RWPE1 (cell line): ENCODE data around the gene SRSF10.
A peak's percentile ranks its signal among the peaks of the same experiment; 100 is the strongest.
"Not testable (repeated sequence)": the region's sequence is repeated elsewhere in the genome, so short reads cannot be mapped to it uniquely, and the experiment has no call there.

ENCODE experiments used
- CTCF ChIA-PET: fragments of 350-600 bp; sonication (Branson Sonifier 250); formaldehyde crosslinking; extraction: SDS; loops from one replicate; lab custom pipeline; 2021; lab: Yijun Ruan, JAX
- POLR2A ChIA-PET: fragments of 400-600 bp; formaldehyde crosslinking; extraction: SDS; loops from one replicate; lab custom pipeline; 2020; ENCODE audit warnings: antibody characterized with exemption; ENCODE audit not compliant: low non-redundant PET; lab: Yijun Ruan, JAX
- DNase-seq: peaks from one replicate; pipeline ENCODE4 v3.0.0; 2012; ENCODE audit warnings: low spot score
- H3K27ac ChIP-seq: fragments of 450-650 bp; 2 replicates; pipeline ENCODE4 v1.5.1; 2017
- TF ChIP-seq, protein P1 (sequence below): fragments of 450-650 bp; conservative IDR thresholded peaks from 2 replicates; pipeline ENCODE4 v1.5.1; 2017; ENCODE audit warnings: low read depth, mild to moderate bottlenecking

The SRSF10 gene

DNA sequence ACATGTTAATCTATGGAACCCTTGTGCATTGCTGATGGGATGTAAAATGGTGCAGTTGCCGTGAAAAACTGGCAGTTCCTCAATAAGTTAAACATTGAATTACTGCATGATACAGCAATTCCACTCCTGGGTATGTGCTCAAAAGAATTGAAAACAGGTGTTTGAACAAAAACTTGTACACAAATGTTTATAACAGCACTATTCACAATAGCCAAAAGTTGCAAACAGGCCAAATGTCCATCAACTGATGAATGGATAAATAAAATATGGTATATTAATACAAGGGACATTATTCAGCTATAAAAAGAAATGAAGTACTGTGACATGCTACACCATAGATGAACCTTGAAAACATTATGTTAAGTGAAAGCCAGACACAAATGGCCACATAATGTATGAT, 17.7 kb upstream of the SRSF10 start:
- no peak for DNase-seq
- H3K27ac ChIP-seq: no peak overlapping the region
- TF ChIP-seq, protein P1, sequence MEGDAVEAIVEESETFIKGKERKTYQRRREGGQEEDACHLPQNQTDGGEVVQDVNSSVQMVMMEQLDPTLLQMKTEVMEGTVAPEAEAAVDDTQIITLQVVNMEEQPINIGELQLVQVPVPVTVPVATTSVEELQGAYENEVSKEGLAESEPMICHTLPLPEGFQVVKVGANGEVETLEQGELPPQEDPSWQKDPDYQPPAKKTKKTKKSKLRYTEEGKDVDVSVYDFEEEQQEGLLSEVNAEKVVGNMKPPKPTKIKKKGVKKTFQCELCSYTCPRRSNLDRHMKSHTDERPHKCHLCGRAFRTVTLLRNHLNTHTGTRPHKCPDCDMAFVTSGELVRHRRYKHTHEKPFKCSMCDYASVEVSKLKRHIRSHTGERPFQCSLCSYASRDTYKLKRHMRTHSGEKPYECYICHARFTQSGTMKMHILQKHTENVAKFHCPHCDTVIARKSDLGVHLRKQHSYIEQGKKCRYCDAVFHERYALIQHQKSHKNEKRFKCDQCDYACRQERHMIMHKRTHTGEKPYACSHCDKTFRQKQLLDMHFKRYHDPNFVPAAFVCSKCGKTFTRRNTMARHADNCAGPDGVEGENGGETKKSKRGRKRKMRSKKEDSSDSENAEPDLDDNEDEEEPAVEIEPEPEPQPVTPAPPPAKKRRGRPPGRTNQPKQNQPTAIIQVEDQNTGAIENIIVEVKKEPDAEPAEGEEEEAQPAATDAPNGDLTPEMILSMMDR: no peak
- CTCF ChIA-PET: no interaction called here
- POLR2A ChIA-PET: no interaction called here

DNA sequence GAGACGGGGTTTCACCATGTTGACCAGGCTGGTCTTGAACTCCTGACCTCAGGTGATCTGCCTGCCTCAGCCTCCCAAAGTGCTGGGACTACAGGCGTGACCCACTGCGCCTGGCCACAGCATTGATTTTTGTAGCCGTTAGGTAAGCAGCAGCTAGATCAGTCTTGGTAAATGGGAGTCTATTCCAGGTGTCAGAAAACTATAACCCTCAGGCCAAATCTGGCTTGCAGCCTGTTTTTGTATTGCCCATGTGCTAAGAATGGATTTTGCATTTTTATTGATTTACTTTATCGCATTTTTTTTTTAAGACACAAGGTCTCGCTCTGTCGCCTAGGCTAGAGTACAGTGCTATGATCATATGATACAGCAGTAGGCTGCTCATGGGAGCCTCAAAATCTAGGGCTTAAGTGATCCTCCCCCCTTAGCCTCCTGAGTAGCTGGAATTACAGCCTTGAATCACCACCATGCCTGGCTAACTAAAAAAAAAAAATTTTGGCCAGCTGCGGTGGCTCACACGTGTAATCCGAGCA, 16.6 kb upstream of the SRSF10 start:
- POLR2A ChIA-PET: no interaction called here
- no peak for DNase-seq
- H3K27ac ChIP-seq: no peak overlapping the region
- TF ChIP-seq, protein P1: no peak
- CTCF ChIA-PET: no interaction called here

DNA sequence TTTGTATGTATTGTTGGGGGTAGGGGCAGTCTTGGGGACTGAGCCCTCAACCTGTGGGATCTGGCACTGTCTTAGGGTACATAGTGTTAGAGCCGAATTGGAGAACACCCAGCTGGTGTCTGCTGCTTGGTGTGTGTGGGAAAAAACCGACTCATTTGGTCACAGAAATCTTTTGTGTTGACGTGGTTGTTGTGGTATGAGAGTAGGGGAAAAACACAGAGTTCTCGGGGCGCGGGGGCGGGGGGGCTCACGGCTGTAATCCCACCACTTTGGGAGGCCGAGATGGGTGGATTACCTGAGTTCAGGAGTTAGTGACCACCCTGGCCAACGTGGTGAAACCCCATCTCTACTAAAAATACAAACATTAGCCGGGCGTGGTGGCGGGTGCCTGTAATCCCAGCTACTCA, 15.3 kb upstream of the SRSF10 start:
- TF ChIP-seq, protein P1: no peak
- ChIA-PET POLR2A (interaction anchor here (0.6 kb wide), 1 partner anchor 123 kb away, joined by 4 read pairs; no protein-coding TSS in a partner anchor), CTCF (interaction anchor here (0.6 kb wide), 1 partner anchor 374 kb away, joined by 3 read pairs; no protein-coding TSS in a partner anchor)
- no peak overlapping the region for H3K27ac ChIP-seq
- DNase-seq: no peak

DNA sequence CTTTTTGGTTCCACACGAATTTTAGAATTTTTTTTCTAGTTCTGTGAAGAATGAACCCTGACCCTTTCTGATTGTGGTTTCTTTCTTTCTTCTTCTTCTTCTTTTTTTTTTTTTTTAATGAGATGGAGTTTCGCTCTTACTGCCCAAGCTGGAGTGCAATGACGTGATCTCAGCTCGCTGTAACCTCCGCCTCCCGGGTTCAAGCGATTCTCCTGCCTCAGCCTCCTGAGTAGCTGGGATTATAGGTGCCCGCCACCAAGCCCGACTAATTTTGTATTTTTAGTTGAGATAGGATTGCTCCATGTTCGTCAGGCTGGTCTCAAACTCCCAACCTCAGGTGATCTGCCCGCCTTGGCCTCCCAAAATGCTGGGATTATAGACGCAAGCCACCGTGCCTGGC, 11.9 kb upstream of the SRSF10 start:
- DNase-seq, POLR2A ChIA-PET, CTCF ChIA-PET, H3K27ac ChIP-seq: not testable (repeated sequence)

DNA sequence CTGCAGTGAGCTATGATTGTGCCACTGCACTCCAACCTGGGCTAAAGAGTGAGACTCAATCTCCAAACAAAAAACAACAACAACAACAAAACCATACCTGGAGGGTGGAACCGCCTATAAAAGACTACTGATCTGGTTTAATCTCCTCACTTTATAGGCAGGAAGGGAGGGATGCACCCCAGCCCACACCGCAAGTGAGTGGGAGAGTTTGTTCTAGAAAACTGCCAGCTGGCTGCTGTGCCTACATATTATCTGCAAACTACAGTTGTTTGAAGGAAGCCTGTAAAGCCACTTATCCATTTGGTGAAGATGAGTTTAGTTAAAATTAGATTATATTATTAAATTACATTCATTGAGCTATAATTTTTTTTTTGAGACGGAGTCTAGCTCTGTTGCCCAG, 9.1 kb upstream of the SRSF10 start:
- DNase-seq: no peak
- H3K27ac ChIP-seq: no peak overlapping the region
- CTCF ChIA-PET: no interaction called here
- TF ChIP-seq, protein P1: no peak
- POLR2A ChIA-PET: no interaction called here

DNA sequence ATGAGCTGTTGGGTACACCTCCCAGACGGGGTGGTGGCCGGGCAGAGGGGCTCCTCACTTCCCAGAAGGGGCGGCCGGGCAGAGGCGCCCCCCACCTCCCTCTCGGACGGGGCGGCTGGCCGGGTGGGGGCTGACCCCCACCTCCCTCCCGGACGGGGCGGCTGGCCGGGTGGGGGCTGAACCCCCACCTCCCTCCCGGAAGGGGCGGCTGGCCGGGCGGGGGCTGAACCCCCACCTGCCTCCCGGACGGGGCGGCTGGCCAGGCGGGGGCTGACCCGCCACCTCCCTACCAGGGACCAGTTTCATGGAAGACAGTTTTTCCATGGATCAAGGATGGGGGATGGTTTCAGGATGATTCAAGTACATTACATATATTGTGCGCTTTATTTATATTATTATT, 6.9 kb upstream of the SRSF10 start:
- H3K27ac ChIP-seq, DNase-seq, POLR2A ChIA-PET: not testable (repeated sequence)
- CTCF ChIA-PET: interaction anchor here (0.6 to 1.4 kb wide), 2 partner anchors 16 to 80 kb away, joined by 3 to 4 read pairs; no protein-coding TSS in a partner anchor

DNA sequence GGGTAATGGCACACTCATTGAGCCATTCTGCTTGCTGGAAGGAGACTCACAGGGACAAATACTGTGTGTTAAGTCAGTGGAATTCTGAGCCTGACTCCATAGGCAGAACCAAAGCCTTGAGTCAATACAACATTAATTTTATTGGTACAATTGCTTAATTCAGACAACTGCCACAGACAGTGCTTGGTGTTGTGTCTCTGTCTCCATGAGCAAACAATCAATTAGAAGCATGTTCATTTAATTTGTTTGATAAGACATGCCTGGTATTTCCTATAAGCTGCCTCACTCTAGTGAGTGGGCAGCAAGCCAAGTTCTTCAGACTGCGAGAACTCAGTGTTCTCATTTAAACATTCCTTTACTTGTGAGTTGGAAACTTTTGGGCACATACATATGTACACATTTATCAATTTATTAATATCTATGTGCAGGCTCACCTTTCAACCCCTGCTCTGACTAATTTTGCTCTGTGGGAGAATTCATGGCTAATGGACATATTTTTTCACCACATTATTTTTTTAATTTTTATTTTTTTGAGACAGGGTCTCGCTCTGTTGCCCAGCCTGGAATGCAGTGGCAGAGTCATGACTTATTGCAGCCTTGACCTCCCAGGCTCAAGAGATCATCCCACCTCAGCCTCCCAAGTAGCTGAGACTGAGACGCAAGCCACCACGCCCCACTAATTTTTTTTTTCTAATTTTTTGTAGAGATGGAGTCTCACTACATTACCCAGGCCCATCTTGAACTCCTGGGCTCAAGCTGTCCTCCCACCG, 4.5 kb upstream of the SRSF10 start:
- peak; percentile 31 for DNase-seq
- CTCF ChIA-PET: interaction anchor here (0.7 kb wide), 1 partner anchor 1960 kb away, joined by 3 read pairs; no protein-coding TSS in a partner anchor
- H3K27ac ChIP-seq: peak overlapping the region; percentile 91
- POLR2A ChIA-PET: no interaction called here
- TF ChIP-seq, protein P1: no peak
